NCI-H1694 (cell line): ENCODE results near the gene KCNMB2.
"Not testable (repeated sequence)": the region's sequence is repeated elsewhere in the genome, so short reads cannot be mapped to it uniquely, and the experiment has no call there.

Source experiments
- DNase-seq: peaks from one replicate; lab custom pipeline; 2025; lab: John Stamatoyannopoulos, UW

KCNMB2 gene

DNA sequence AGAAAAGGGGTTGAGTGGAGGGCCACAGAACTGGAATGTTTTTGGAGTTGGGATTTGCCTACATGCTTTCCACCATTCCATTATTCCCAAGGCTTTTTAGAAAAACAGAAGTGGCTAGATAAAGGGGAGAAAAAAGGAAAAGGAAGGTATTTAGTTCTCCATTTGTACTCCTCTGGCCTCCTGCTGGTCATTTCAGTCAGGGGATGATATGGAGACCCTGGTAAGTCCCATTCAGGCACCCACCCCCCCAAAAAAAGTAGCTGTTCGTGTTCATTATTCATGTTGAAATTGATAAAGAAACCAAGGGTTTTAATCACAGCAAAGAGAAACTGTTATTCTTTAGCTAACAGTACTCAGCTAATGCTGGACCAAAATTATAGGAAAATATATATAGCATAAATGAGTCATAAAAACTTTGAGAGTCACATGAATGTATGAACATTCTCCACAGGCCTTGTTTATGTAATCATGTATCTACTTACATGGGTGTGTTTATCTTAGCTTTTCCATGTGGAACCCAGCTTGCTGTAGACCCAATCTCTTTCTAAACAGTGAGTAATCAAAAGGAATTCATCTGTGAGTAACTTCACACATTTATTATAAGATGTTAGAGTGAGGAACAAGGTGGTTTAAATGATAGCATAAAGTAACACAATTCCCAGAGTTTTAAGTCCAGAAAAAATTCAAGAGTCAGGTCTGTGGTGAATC lies 167.2 kb downstream of the KCNMB2 start:
- DNase-seq = no peak

- no peak for DNase-seq
Observed at GRCh38 chr3:178705925-178706324, 169.7 kb downstream of the KCNMB2 start.

GRCh38 chr3:178706411-178706810 lies 170.2 kb downstream of the KCNMB2 start:
- no peak for DNase-seq

- no peak for DNase-seq
Observed at GRCh38 chr3:178707311-178708031, 171.2 kb downstream of the KCNMB2 start.

- peak; percentile 32 for DNase-seq
Observed at GRCh38 chr3:178709051-178709450, 172.8 kb downstream of the KCNMB2 start.

- no peak for DNase-seq
Observed at GRCh38 chr3:178711753-178712152, 175.5 kb downstream of the KCNMB2 start.

- DNase-seq = no peak
Observed at GRCh38 chr3:178712247-178712646, 176.0 kb downstream of the KCNMB2 start.

- no peak for DNase-seq
Observed at GRCh38 chr3:178714925-178715832, 178.9 kb downstream of the KCNMB2 start.

- no peak for DNase-seq
Observed at GRCh38 chr3:178718995-178719635, 182.9 kb downstream of the KCNMB2 start.

DNA sequence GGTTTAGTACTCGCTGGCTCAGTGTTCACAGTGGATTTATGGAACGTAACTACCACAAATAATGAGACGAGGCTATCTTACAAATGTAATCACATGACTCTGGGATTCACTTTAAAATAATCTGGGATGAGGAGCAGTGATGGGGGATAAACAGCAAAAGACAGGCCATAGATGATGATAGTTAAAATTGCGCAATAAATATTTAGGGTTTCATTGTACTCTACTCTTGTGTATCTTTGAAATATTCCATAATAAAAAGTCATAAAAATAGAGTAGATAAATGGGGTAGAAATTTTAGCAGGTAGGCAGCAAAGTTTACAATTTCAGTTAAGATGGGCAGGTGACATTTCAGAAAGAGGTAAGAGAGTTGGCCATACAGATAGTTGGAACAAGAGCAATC lies 196.6 kb downstream of the KCNMB2 start:
- DNase-seq = no peak

DNA sequence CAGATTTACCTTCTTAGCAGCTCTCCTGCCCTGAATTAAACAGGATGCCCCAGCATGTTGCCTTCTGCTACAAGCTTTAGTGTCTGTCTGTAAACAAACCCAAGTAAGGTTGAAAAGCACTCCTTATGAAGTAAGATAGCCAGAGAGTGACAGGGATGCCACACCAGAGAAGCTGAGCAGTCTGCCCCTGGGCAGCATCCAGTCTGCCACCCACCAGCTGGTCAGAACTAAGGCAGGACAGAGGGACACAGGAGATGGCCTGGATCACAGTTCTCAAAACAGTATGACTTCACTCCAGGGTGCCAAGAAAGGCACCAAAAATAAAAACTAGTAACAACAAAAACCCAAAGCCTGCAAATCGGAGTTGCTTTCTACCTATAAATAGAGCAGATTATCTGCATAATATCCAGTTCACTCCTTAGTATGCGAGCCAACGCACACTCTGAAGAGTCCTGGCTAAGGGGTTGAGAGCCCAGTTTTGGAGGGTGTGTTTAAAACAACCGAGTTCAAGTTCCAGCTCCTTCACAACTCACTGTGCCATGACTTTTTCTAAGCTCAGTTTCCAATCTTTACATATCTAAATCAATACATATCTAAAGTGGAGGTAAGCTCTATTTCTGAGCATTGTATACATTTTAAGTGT lies 198.9 kb downstream of the KCNMB2 start:
- DNase-seq = no peak

DNA sequence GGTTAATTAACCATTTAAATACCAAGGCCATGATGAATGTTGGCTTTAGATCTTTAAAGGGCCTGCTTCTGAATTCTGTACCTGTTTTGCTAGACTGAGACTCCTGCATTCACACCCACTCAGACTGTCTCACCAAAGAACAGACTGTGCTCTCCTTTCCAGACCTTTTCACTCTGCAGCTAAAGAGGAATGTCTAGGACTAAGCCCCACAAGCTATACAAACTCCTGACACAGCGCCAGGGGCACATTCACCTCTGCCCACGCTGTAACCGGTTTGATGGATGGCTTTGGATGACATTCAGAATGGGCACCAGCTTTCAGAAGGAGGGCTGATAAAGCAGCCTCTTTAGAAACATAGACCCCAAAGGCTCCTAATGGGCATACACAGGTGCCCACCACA lies 200.1 kb downstream of the KCNMB2 start:
- DNase-seq = no peak

GRCh38 chr3:178739720-178740119 lies 203.5 kb downstream of the KCNMB2 start:
- no peak for DNase-seq

DNA sequence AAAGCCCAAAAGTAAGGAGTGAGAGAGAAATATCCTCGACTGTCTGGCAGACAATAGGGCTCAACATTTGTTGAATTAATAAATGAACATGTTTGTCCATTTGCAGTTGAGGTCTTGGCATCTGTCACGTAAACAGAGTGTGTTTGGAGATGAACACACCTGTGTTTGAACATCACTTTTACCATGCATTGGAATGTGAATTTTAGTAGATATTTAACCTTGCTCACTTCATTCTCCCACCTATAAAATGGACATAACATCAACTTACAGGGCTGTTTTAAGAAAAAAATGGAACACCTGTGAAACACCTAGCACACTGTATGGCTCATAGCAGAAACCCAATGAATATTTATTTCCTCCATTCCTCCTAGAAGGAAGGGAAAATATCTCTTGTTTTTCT lies 204.8 kb downstream of the KCNMB2 start:
- DNase-seq = no peak

- no peak for DNase-seq
Observed at GRCh38 chr3:178743297-178743696, 207.1 kb downstream of the KCNMB2 start.

GRCh38 chr3:178745861-178746655 lies 209.8 kb downstream of the KCNMB2 start:
- DNase-seq = not testable (repeated sequence)

DNA sequence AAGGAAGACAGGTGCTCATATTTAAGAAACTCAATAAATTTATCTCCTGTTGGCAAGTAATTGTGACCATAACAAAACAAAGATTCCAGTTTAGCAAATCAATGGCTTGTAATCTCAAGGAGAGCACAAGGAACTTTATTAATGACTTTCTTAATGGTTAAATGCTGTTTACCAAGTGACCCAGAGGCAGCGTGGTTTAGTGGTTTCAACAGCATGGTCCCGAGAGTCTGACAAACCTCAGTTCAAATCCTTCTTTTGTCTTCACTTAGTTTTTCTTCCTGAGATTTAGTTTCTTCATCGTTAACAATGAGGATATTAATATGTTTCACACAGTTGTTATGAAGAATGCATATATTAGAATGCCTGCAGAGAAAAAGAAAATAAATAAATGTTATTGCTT lies 212.6 kb downstream of the KCNMB2 start:
- DNase-seq = no peak

- DNase-seq = no peak
Observed at GRCh38 chr3:178749471-178749870, 213.2 kb downstream of the KCNMB2 start.

GRCh38 chr3:178750639-178751300 lies 214.5 kb downstream of the KCNMB2 start:
- no peak for DNase-seq

- no peak for DNase-seq
Observed at GRCh38 chr3:178752843-178753242, 216.6 kb downstream of the KCNMB2 start.
